Posterior vena cava (tissue), 2 donors: ENCODE results near the gene UBE2E1. TPM values are rescaled to one million over a fixed set of nuclear protein-coding genes. Genes with fewer than 3 reads are reported as not detected.

Source experiments
- DNase-seq: peaks from one replicate; pipeline ENCODE4 v3.0.0-alpha.2; 2020; ENCODE audit warnings: low spot score
- intact Hi-C, 2 donors: fragments of 100-400 bp; cut with DNase I; formaldehyde crosslinking; loops; one replicate each; pipeline versions ENCODE4 v1.14.1 to v1.14.2; 2022 to 2023
- long read RNA-seq, 2 donors: library from polyadenylated mRNA; unstranded; transcript quantifications; one replicate each; pipeline ENCODE4 v2.0.0, GENCODE V29; 2020 to 2021
- total RNA-seq, 2 donors: library from RNA; stranded (reverse); fragmentation: NEBNext Ultra II Directional; extraction: Animal tissue kit (Norgen Biotek cat#: 25700); gene quantifications; one replicate each; pipeline ENCODE4 v1.2.1, GENCODE V29; 2021
- donor health status: DM: yes; HTN: yes; CAD: no.
- donor health status: DM: yes; HTN: yes; CAD: no.

UBE2E1 gene
- total RNA-seq: 100 to 1,000 TPM in 1 of 2 donors, 10 to 100 TPM in 1; 88.4 to 135 TPM
- long read RNA-seq, donor 1, partial matches to known transcripts: 0 of 5 reads
- long read RNA-seq, donor 1, other reads (novel, unspliced or antisense): 5 of 5 reads
- long read RNA-seq, donor 2, partial matches to known transcripts: 2 of 8 reads
- long read RNA-seq, donor 2, other reads (novel, unspliced or antisense): 5 of 8 reads

- peak; percentile 90 for DNase-seq
- intact Hi-C loops: no loop called here
Measured at GRCh38 chr3:23805633-23806533, at the start of gene UBE2E1. Gene UBE2E1, plus strand, starts transcription at chr3:23805955. Its CDS starts 1,315 bp downstream, at chr3:23807270.

- intact Hi-C loops: no loop called here
- DNase-seq: no peak
Measured at GRCh38 chr3:23756206-23756840, 49.4 kb upstream of the UBE2E1 start.

GRCh38 chr3:23758253-23758838 is 47.4 kb upstream of the UBE2E1 start:
- intact Hi-C loops: no loop called here
- DNase-seq: no peak

- intact Hi-C loops: no loop called here
- DNase-seq: no peak
Measured at GRCh38 chr3:23760325-23760724, 45.4 kb upstream of the UBE2E1 start.

GRCh38 chr3:23760871-23761373 is 44.8 kb upstream of the UBE2E1 start:
- intact Hi-C loops: no loop called here
- no peak for DNase-seq

- intact Hi-C loops: no loop called here
- DNase-seq: no peak
Measured at GRCh38 chr3:23761440-23761896, 44.3 kb upstream of the UBE2E1 start.

GRCh38 chr3:23762214-23762613 is 43.5 kb upstream of the UBE2E1 start:
- DNase-seq: no peak
- intact Hi-C loops: no loop called here

GRCh38 chr3:23762759-23763477 is 42.8 kb upstream of the UBE2E1 start:
- intact Hi-C loops: no loop called here
- no peak for DNase-seq

GRCh38 chr3:23764407-23764806 is 41.3 kb upstream of the UBE2E1 start:
- intact Hi-C loops: no loop called here
- no peak for DNase-seq

- DNase-seq: no peak
- intact Hi-C loops: no loop called here
Measured at GRCh38 chr3:23767546-23767945, 38.2 kb upstream of the UBE2E1 start.

GRCh38 chr3:23775254-23775909 is 30.4 kb upstream of the UBE2E1 start:
- DNase-seq: no peak
- intact Hi-C loops: no loop called here

- DNase-seq: no peak
- intact Hi-C loops: no loop called here
Measured at GRCh38 chr3:23776352-23776891, 29.3 kb upstream of the UBE2E1 start.

GRCh38 chr3:23778446-23778845 is 27.3 kb upstream of the UBE2E1 start:
- DNase-seq: no peak
- intact Hi-C loops: no loop called here

- DNase-seq: no peak
Measured at GRCh38 chr3:23779841-23780240, 25.9 kb upstream of the UBE2E1 start.

GRCh38 chr3:23781051-23781450 is 24.7 kb upstream of the UBE2E1 start:
- intact Hi-C loops: no loop called here
- DNase-seq: no peak

More at GRCh38 chr3:23779841-23780240, 25.9 kb upstream of the UBE2E1 start:
- intact Hi-C loops: loop anchor here in 1 of 2 donors (1.0 kb wide), 1 partner anchor 41 kb away; no protein-coding TSS in a partner anchor

GRCh38 chr3:23781871-23782270 is 23.9 kb upstream of the UBE2E1 start:
- DNase-seq: no peak
- intact Hi-C loops: no loop called here

GRCh38 chr3:23785097-23785645 is 20.6 kb upstream of the UBE2E1 start:
- intact Hi-C loops: no loop called here
- no peak for DNase-seq

- DNase-seq: no peak
- intact Hi-C loops: no loop called here
Measured at GRCh38 chr3:23785882-23786281, 19.9 kb upstream of the UBE2E1 start.
